GM23338 (cell line): ENCODE results near the gene CRADD. TPM values are rescaled to one million over a fixed set of nuclear protein-coding genes. Genes with fewer than 3 reads are reported as not detected.

Source experiments
- ATAC-seq: fragments of 200-7000 bp; cut with Tn5 transposase; 3 replicates; pipeline ENCODE4 v1.9.1; 2020
- DNase-seq: peaks from one replicate; pipeline ENCODE4 v3.0.0-alpha.2; 2015; ENCODE audit warnings: low spot score
- H2AFZ ChIP-seq: fragments of 200-600 bp; sonication (generic); 2 replicates; pipeline ENCODE4 v1.8.0; 2016; ENCODE audit warnings: antibody characterized with exemption, mild to moderate bottlenecking, moderate library complexity
- H3F3A ChIP-seq: fragments of 200-600 bp; sonication (generic); replicated peaks from 2 replicates; pipeline ENCODE4 v1.8.0; 2017; ENCODE audit warnings: antibody characterized with exemption, mixed run types, low read depth
- H3K27ac ChIP-seq: fragments of 200-600 bp; sonication (generic); 2 replicates; pipeline ENCODE4 v1.6.1; 2016; ENCODE audit warnings: low read depth
- H3K27me3 ChIP-seq: fragments of 200-600 bp; sonication (generic); 2 replicates; pipeline ENCODE4 v1.8.0; 2016; ENCODE audit warnings: mild to moderate bottlenecking, mixed run types, moderate library complexity; ENCODE audit not compliant: insufficient read depth
- H3K36me3 ChIP-seq: fragments of 200-600 bp; sonication (generic); 2 replicates; pipeline ENCODE4 v1.8.0; 2016; ENCODE audit warnings: mild to moderate bottlenecking; ENCODE audit not compliant: insufficient read depth
- H3K4me1 ChIP-seq: fragments of 200-600 bp; sonication (generic); 2 replicates; pipeline ENCODE4 v1.8.0; 2016; ENCODE audit warnings: mild to moderate bottlenecking, moderate library complexity; ENCODE audit not compliant: insufficient read depth
- H3K4me2 ChIP-seq: fragments of 200-600 bp; sonication (generic); 2 replicates; pipeline ENCODE4 v1.7.1; 2017; ENCODE audit warnings: mixed run types
- H3K4me3 ChIP-seq: fragments of 200-600 bp; sonication (generic); 2 replicates; pipeline ENCODE4 v1.6.1; 2016; ENCODE audit warnings: mixed run types
- H3K79me2 ChIP-seq: fragments of 200-600 bp; sonication (generic); replicated peaks from 2 replicates; pipeline ENCODE4 v1.8.0; 2017; ENCODE audit warnings: mild to moderate bottlenecking; ENCODE audit not compliant: insufficient read depth
- H3K9me2 ChIP-seq: fragments of 200-600 bp; sonication (generic); 2 replicates; pipeline ENCODE4 v1.8.0; 2017; ENCODE audit not compliant: insufficient read depth
- H4K20me1 ChIP-seq: fragments of 200-600 bp; sonication (generic); replicated peaks from 2 replicates; pipeline ENCODE4 v1.8.0; 2017; ENCODE audit warnings: mild to moderate bottlenecking; ENCODE audit not compliant: insufficient read depth
- H3K27ac Mint-ChIP-seq: 2 replicates; pipeline ENCODE4 v1.8.0; 2020; ENCODE audit warnings: inconsistent platforms, mild to moderate bottlenecking, moderate library complexity, mixed read lengths
- H3K27me3 Mint-ChIP-seq: 3 replicates; pipeline ENCODE4 v1.8.0; 2022; ENCODE audit warnings: low read depth, mild to moderate bottlenecking, moderate library complexity, mixed read lengths, inconsistent platforms; ENCODE audit not compliant: insufficient read depth, poor library complexity
- H3K36me3 Mint-ChIP-seq: 3 replicates; pipeline ENCODE4 v1.8.0; 2021; ENCODE audit warnings: low read depth, mild to moderate bottlenecking, inconsistent platforms, moderate library complexity, mixed read lengths
- H3K4me1 Mint-ChIP-seq: 3 replicates; pipeline ENCODE4 v1.8.0; 2020; ENCODE audit warnings: mild to moderate bottlenecking, inconsistent platforms, mixed read lengths
- H3K4me3 Mint-ChIP-seq: 3 replicates; pipeline ENCODE4 v1.8.0; 2021; ENCODE audit warnings: moderate library complexity, mild to moderate bottlenecking, inconsistent platforms, mixed read lengths
- H3K9me3 Mint-ChIP-seq: 3 replicates; pipeline ENCODE4 v1.8.0; 2020; ENCODE audit warnings: moderate library complexity, mild to moderate bottlenecking, inconsistent platforms, mixed read lengths
- CREB1 ChIP-seq: fragments of 250-450 bp; sonication (Bioruptor Pico); IDR thresholded peaks from 2 replicates; pipeline ENCODE4 v1.5.0; 2020; ENCODE audit warnings: low read depth, mild to moderate bottlenecking, moderate library complexity
- CTCF ChIP-seq, 2 experiments: fragments of 200-600 bp in 1 of 2; sonication (generic) in 1 of 2; conservative IDR thresholded peaks; 2 replicates each; pipeline versions ENCODE4 v1.5.1 to v1.6.1; 2016 to 2017; ENCODE audit warnings: antibody characterized with exemption in 2 of 2, low read depth in 2 of 2, mild to moderate bottlenecking in 2 of 2, moderate library complexity in 1 of 2
- ETS1 ChIP-seq: IDR thresholded peaks from 2 replicates; pipeline ENCODE4 v1.6.1; 2016; ENCODE audit warnings: antibody characterized with exemption
- EZH2phosphoT487 ChIP-seq: fragments of 200-600 bp; sonication (generic); IDR thresholded peaks from one replicate; pipeline ENCODE4 v1.8.1; 2018; ENCODE audit warnings: antibody characterized with exemption; ENCODE audit not compliant: unreplicated experiment
- POLR2AphosphoS5 ChIP-seq: IDR thresholded peaks from 2 replicates; pipeline ENCODE4 v1.6.1; 2016; ENCODE audit warnings: antibody characterized with exemption, low read depth
- REST ChIP-seq: IDR thresholded peaks from one replicate; pipeline ENCODE4 v1.6.1; 2018; ENCODE audit warnings: antibody characterized with exemption; ENCODE audit not compliant: unreplicated experiment
- STAT1 ChIP-seq: IDR thresholded peaks from one replicate; pipeline ENCODE4 v1.6.1; 2016; ENCODE audit warnings: antibody characterized with exemption; ENCODE audit not compliant: unreplicated experiment
- ZNF331 ChIP-seq: fragments of 250-450 bp; sonication (Bioruptor Pico); IDR thresholded peaks from 2 replicates; pipeline ENCODE4 v1.5.0; 2020; ENCODE audit warnings: low read depth, mild to moderate bottlenecking, moderate library complexity
- ZNF462 ChIP-seq: fragments of 250-450 bp; sonication (Bioruptor Pico); IDR thresholded peaks from 2 replicates; pipeline ENCODE4 v1.5.0; 2020; ENCODE audit warnings: mild to moderate bottlenecking, moderate library complexity
- polyA plus RNA-seq: library from polyadenylated mRNA; unstranded; fragments of >200 nt; fragmentation: Nextera tagmentation; extraction: Ambion mirVana; gene quantifications from 2 replicates; pipeline ENCODE4 v1.2.1, GENCODE V29; 2016
- total RNA-seq: library from RNA; depleted of rRNA; stranded (reverse); fragments of >200 nt; shearing (Covaris generic); gene quantifications from 2 replicates; pipeline ENCODE4 v1.2.3, GENCODE V29; 2014

CRADD gene
- total and polyA plus RNA-seq, 2 experiments from 2014 or later = 6.3 to 27.9 TPM

GRCh38 chr12:93708952-93709351 is 31.8 kb downstream of the CRADD start (continued):
- TF ChIP-seq CTCF (conservative IDR thresholded peaks at IDR 0.05; ENCODE audit: low read depth in 2 of 2) (no peak), POLR2AphosphoS5 (no peak), REST (no peak), CREB1 (CRISPR knock-in tag) (no peak)

GRCh38 chr12:93709386-93709785 is 32.2 kb downstream of the CRADD start:
- Histone ChIP-seq H3K9me2 (peaks cover 7% of the 10 kb centered on the region; the same call in 1 of the 2 replicates), H3K4me3 (no peak overlapping the region), H3K79me2 (no peaks in the 10 kb centered on the region), H3K27me3 (no peaks in the 10 kb centered on the region), H3K36me3 (peaks cover 6% of the 10 kb centered on the region; the same call in 1 of the 2 replicates), H3K4me2 (no peak overlapping the region), H4K20me1 (no peaks in the 10 kb centered on the region), H2AFZ (no peak overlapping the region), H3K27ac (no peak overlapping the region), H3F3A (no peaks in the 10 kb centered on the region), H3K4me1 (no peaks in the 10 kb centered on the region)
- H3K27me3 Mint-ChIP-seq = peaks cover 2% of the 10 kb centered on the region
- ATAC-seq (no peak), DNase-seq (no peak)
- H3K4me3 Mint-ChIP-seq = no peak overlapping the region
- H3K36me3 Mint-ChIP-seq = peaks cover 17% of the 10 kb centered on the region; the same call in 2 of the 3 replicates
- peaks cover 24% of the 10 kb centered on the region for H3K9me3 Mint-ChIP-seq
- peaks cover 20% of the 10 kb centered on the region; the same call in 2 of the 3 replicates for H3K4me1 Mint-ChIP-seq
- no peak overlapping the region for H3K27ac Mint-ChIP-seq
- TF ChIP-seq STAT1 (no peak), ZNF462 (CRISPR knock-in tag) (no peak), ZNF331 (no peak), ETS1 (no peak), EZH2phosphoT487 (no peak), REST (no peak)
